Fibroblast of lung (primary cell): ENCODE data around the gene WNT6. TPM values are rescaled to one million over a fixed set of nuclear protein-coding genes. Genes with fewer than 3 reads are reported as not detected.

ENCODE experiments used
- DNase-seq, 2 donors: peaks; one replicate each; pipeline versions ENCODE4 v3.0.0 to v3.0.0-alpha.2; 2010; ENCODE audit warnings: low read depth in 2 of 2
- H2AFZ ChIP-seq: 2 replicates; pipeline ENCODE4 v1.5.1; 2012; ENCODE audit warnings: low read length, control low read depth, inconsistent platforms
- H3K27ac ChIP-seq: 2 replicates; pipeline ENCODE4 v1.5.1; 2011; ENCODE audit warnings: low read length, control low read depth; ENCODE audit not compliant: insufficient read depth
- H3K27me3 ChIP-seq: 2 replicates; pipeline ENCODE4 v1.5.1; 2011; ENCODE audit warnings: mild to moderate bottlenecking, low read length; ENCODE audit not compliant: control insufficient read depth, insufficient read depth
- H3K36me3 ChIP-seq: 2 replicates; pipeline ENCODE4 v1.5.1; 2011; ENCODE audit warnings: low read length; ENCODE audit not compliant: control insufficient read depth, insufficient read depth
- H3K4me1 ChIP-seq: 2 replicates; pipeline ENCODE4 v1.5.1; 2011; ENCODE audit warnings: low read length; ENCODE audit not compliant: control insufficient read depth, insufficient read depth; ENCODE audit errors: extremely low read depth
- H3K4me2 ChIP-seq: 2 replicates; pipeline ENCODE4 v1.5.1; 2011; ENCODE audit warnings: low read length, control low read depth; ENCODE audit not compliant: insufficient read depth; ENCODE audit errors: extremely low read depth
- H3K4me3 ChIP-seq, 4 experiments: fragments of 200-600 bp in 1 of 4; sonication (generic) in 1 of 4; replicated peaks in 1 of 4; 2 replicates each; pipeline ENCODE4 v1.5.1; 2011 to 2016; ENCODE audit warnings: low read length in 4 of 4, low read depth in 3 of 4, mild to moderate bottlenecking in 3 of 4, control low read depth in 2 of 4, inconsistent platforms in 1 of 4, mixed read lengths in 1 of 4; ENCODE audit not compliant: insufficient read depth in 1 of 4; ENCODE audit errors: control extremely low read depth in 1 of 4
- H3K79me2 ChIP-seq: 2 replicates; pipeline ENCODE4 v1.5.1; 2012; ENCODE audit warnings: mild to moderate bottlenecking, low read length, inconsistent platforms; ENCODE audit not compliant: control insufficient read depth, insufficient read depth
- H3K9ac ChIP-seq: 2 replicates; pipeline ENCODE4 v1.5.1; 2011; ENCODE audit warnings: mild to moderate bottlenecking, low read length, control low read depth; ENCODE audit not compliant: insufficient read depth
- H3K9me3 ChIP-seq: 2 replicates; pipeline ENCODE4 v1.5.1; 2012; ENCODE audit warnings: low read depth, low read length; ENCODE audit not compliant: control insufficient read depth, insufficient read depth
- H4K20me1 ChIP-seq: 2 replicates; pipeline ENCODE4 v1.5.1; 2011; ENCODE audit warnings: low read length; ENCODE audit not compliant: control insufficient read depth, insufficient read depth; ENCODE audit errors: extremely low read depth
- EZH2 ChIP-seq: IDR thresholded peaks from 2 replicates; pipeline ENCODE4 v1.5.1; 2012; ENCODE audit warnings: low read length, control low read depth, mild to moderate bottlenecking; ENCODE audit errors: missing control alignments
- polyA plus RNA-seq, 2 donors: library from polyadenylated mRNA; depleted of rRNA in 1 of 2; stranded (reverse) in 1 of 2; unstranded in 1 of 2; fragments of >200 nt; gene quantifications; 2 replicates each; pipeline ENCODE4 v1.2.1, GENCODE V29; 2011 to 2012; ENCODE audit warnings: missing spikeins in 1 of 2
- total RNA-seq: library from RNA; depleted of rRNA; stranded (reverse); fragments of >200 nt; gene quantifications from 2 replicates; pipeline ENCODE4 v1.2.1, GENCODE V29; 2014
- TF ChIP-seq, protein P1 (sequence below), 2 donors: IDR thresholded peaks in 1 of 2; conservative IDR thresholded peaks in 1 of 2; 1 replicate in 1 of 2; 2 replicates in 1 of 2; pipeline ENCODE4 v1.5.1; 2011 to 2012; ENCODE audit warnings: low read length in 2 of 2, control low read depth in 1 of 2, inconsistent platforms in 1 of 2, low read depth in 1 of 2, mild to moderate bottlenecking in 1 of 2

The WNT6 gene
- total and polyA plus RNA-seq, 2 donors (not counting 1 experiment from before 2014, with no cell fraction given): not detected

DNA sequence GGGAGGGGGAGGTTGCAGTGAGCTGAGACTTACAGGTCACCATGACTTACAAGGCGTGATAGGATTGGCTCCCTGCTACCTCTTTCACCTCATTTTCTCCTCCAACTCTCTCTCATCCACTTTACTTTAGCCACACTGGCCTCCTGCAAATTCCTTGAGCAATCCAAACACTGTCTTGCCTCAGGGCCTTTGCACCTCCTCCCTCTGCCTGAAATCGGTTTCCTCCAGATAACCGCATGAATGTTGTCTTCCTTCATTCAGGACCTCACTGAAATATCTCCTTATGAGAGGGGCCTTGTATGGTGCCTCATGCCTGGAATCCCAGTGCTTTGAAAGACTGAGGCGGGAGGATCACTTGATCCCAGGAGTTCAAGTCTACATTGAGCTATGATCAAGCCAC lies 42.8 kb downstream of the WNT6 start:
- no peak overlapping the region for H3K27ac ChIP-seq
- no peaks in the 10 kb centered on the region for H3K36me3 ChIP-seq
- no peaks in the 10 kb centered on the region for H3K9me3 ChIP-seq
- no peak overlapping the region for H3K4me3 ChIP-seq
- no peak for DNase-seq
- H4K20me1 ChIP-seq: no peaks in the 10 kb centered on the region
- H2AFZ ChIP-seq: no peak overlapping the region
- no peaks in the 10 kb centered on the region for H3K4me1 ChIP-seq
- TF ChIP-seq EZH2: no peak
- TF ChIP-seq, protein P1, sequence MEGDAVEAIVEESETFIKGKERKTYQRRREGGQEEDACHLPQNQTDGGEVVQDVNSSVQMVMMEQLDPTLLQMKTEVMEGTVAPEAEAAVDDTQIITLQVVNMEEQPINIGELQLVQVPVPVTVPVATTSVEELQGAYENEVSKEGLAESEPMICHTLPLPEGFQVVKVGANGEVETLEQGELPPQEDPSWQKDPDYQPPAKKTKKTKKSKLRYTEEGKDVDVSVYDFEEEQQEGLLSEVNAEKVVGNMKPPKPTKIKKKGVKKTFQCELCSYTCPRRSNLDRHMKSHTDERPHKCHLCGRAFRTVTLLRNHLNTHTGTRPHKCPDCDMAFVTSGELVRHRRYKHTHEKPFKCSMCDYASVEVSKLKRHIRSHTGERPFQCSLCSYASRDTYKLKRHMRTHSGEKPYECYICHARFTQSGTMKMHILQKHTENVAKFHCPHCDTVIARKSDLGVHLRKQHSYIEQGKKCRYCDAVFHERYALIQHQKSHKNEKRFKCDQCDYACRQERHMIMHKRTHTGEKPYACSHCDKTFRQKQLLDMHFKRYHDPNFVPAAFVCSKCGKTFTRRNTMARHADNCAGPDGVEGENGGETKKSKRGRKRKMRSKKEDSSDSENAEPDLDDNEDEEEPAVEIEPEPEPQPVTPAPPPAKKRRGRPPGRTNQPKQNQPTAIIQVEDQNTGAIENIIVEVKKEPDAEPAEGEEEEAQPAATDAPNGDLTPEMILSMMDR (conservative IDR thresholded peaks at IDR 0.05 in 1 of 2, IDR thresholded peaks at IDR 0.05 in 1 of 2; ENCODE audit: low read depth in 1 of 2, low read length in 2 of 2): no peak
- no peak overlapping the region for H3K4me2 ChIP-seq
- no peaks in the 10 kb centered on the region for H3K79me2 ChIP-seq
- no peak overlapping the region for H3K9ac ChIP-seq
- peaks cover 22% of the 10 kb centered on the region for H3K27me3 ChIP-seq

DNA sequence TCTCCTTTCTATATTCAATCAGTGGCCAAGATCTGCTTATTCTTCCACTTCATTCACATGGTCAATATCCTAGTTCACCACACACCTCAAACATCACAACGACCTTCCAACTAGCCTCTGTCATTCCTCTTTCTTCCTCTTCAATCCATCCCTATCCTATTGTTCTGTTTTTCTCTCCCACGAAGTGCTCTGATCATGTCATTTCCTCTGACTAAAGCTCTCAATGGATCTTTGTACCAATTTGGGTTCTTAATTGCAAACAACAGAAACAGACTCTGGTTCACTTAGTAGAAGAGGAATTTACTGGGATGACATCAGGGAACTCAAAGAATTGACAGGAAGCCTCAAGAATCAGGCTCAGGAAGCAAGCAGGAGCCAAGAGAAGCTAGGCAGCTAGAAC lies 44.6 kb downstream of the WNT6 start:
- DNase-seq: no peak
- Histone ChIP-seq H3K9me3 (no peaks in the 10 kb centered on the region), H3K9ac (no peak overlapping the region), H3K36me3 (no peaks in the 10 kb centered on the region), H3K27me3 (peaks cover 9% of the 10 kb centered on the region), H3K79me2 (no peaks in the 10 kb centered on the region), H3K4me2 (no peak overlapping the region), H2AFZ (no peak overlapping the region), H3K4me1 (no peaks in the 10 kb centered on the region), H3K4me3 (no peak overlapping the region), H3K27ac (no peak overlapping the region), H4K20me1 (no peaks in the 10 kb centered on the region)
- TF ChIP-seq, protein P1 (conservative IDR thresholded peaks at IDR 0.05 in 1 of 2, IDR thresholded peaks at IDR 0.05 in 1 of 2; ENCODE audit: low read depth in 1 of 2, low read length in 2 of 2): no peak
- TF ChIP-seq EZH2: no peak

DNA sequence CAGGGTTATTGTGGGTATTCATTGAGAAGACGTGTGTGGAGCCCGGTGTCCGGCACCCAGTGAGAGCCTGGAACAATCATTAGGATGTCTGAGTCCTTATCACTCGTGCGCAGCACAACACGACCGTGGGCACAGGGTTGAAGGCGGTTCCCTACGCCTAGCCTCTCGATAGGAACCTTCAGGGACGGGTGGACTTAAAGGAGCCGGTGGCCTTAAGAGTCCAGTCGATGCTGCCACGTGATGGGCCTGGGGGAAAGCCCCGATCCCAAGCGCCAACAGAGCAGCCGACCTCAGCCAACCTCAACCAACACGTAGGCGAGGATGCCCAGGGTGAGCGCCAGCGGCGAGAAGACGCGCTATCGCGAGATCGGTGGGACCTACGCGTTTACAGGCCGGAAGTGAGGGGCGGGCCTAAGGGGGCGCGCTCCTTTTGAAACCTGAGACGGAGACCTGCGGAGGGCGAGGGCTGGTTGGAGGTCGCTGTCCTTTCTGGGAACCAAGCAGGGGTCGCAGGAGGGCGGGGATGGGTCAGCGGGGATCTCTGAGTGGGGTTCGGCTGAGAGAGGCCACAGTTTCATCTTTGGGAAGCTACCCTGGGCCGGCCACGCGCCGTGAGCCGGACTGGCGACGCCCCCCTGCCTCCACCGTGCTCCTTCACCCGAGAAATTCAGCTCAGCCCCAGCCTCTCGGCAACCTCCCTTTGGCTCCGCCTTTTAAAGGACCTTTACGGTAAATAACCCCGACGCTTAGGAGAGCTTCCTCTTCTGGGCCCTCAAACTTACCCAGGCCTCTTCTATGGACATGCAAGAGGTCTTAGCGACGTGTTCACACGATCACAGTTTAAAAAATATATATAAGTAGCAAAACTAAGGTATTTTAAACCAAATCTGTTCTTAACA lies 49.4 kb downstream of the WNT6 start:
- H4K20me1 ChIP-seq: no peaks in the 10 kb centered on the region
- DNase-seq: peak; percentile 82 to 83
- peak overlapping the region; percentile 73 for H3K4me2 ChIP-seq
- no peaks in the 10 kb centered on the region for H3K4me1 ChIP-seq
- H3K27ac ChIP-seq: no peak overlapping the region
- no peaks in the 10 kb centered on the region for H3K36me3 ChIP-seq
- peak overlapping the region; percentile 30 for H3K9ac ChIP-seq
- H3K27me3 ChIP-seq: peaks cover 4% of the 10 kb centered on the region
- peak overlapping the region; percentile 50 to 60 (median 58) for H3K4me3 ChIP-seq
- H3K9me3 ChIP-seq: no peaks in the 10 kb centered on the region
- H3K79me2 ChIP-seq: no peaks in the 10 kb centered on the region
- TF ChIP-seq EZH2: no peak
- TF ChIP-seq, protein P1 (conservative IDR thresholded peaks at IDR 0.05 in 1 of 2, IDR thresholded peaks at IDR 0.05 in 1 of 2; ENCODE audit: low read depth in 1 of 2, low read length in 2 of 2): no peak
- peak overlapping the region; percentile 95 for H2AFZ ChIP-seq
